MM.1S (cell line): ENCODE measurements around the gene USP31.
A peak's percentile ranks its signal among the peaks of the same experiment; 100 is the strongest.

Experiments used
- DNase-seq: peaks from one replicate; pipeline ENCODE4 v3.0.0-alpha.2; 2015
- H2AFZ ChIP-seq: fragments of 300-600 bp; sonication (generic); 2 replicates; pipeline ENCODE4 v1.6.0; 2016; ENCODE audit warnings: antibody characterized with exemption, low read length
- H3F3A ChIP-seq: fragments of 300-600 bp; sonication (generic); 2 replicates; pipeline ENCODE4 v1.6.1; 2016; ENCODE audit warnings: mild to moderate bottlenecking, antibody characterized with exemption, low read length, moderate library complexity, mixed read lengths; ENCODE audit not compliant: insufficient read depth
- H3K27ac ChIP-seq: fragments of 300-600 bp; sonication (generic); 2 replicates; pipeline ENCODE4 v1.5.1; 2016; ENCODE audit warnings: mild to moderate bottlenecking, low read length
- H3K27me3 ChIP-seq: fragments of 300-600 bp; sonication (generic); replicated peaks from 2 replicates; pipeline ENCODE4 v1.6.0; 2016; ENCODE audit warnings: low read length; ENCODE audit not compliant: insufficient read depth
- H3K36me3 ChIP-seq: fragments of 300-600 bp; sonication (generic); replicated peaks from 2 replicates; pipeline ENCODE4 v1.6.1; 2016; ENCODE audit warnings: mild to moderate bottlenecking, low read length, mixed read lengths; ENCODE audit not compliant: insufficient read depth
- H3K4me1 ChIP-seq: fragments of 300-600 bp; sonication (generic); 2 replicates; pipeline ENCODE4 v1.6.1; 2016; ENCODE audit warnings: low read length, mixed read lengths
- H3K4me2 ChIP-seq: fragments of 300-600 bp; sonication (generic); 2 replicates; pipeline ENCODE4 v1.6.0; 2016; ENCODE audit warnings: low read depth, low read length
- H3K4me3 ChIP-seq: fragments of 300-600 bp; sonication (generic); 2 replicates; pipeline ENCODE4 v1.5.1; 2016; ENCODE audit warnings: low read length, mixed read lengths
- H3K79me2 ChIP-seq: fragments of 300-600 bp; sonication (generic); 2 replicates; pipeline ENCODE4 v1.6.1; 2016; ENCODE audit warnings: mixed run types, low read length, mixed read lengths
- H3K9ac ChIP-seq: fragments of 300-600 bp; sonication (generic); 2 replicates; pipeline ENCODE4 v1.6.1; 2016; ENCODE audit warnings: low read length, mixed read lengths
- H3K9me2 ChIP-seq: fragments of 300-600 bp; sonication (generic); replicated peaks from 2 replicates; pipeline ENCODE4 v1.6.1; 2016; ENCODE audit warnings: mild to moderate bottlenecking, low read length, mixed read lengths; ENCODE audit not compliant: insufficient read depth
- H3K9me3 ChIP-seq: fragments of 300-600 bp; sonication (generic); replicated peaks from 2 replicates; pipeline ENCODE4 v1.6.1; 2016; ENCODE audit warnings: mild to moderate bottlenecking, low read length, mixed read lengths; ENCODE audit not compliant: insufficient read depth
- H4K20me1 ChIP-seq: fragments of 300-600 bp; sonication (generic); 2 replicates; pipeline ENCODE4 v1.6.1; 2016; ENCODE audit warnings: mild to moderate bottlenecking, low read length, moderate library complexity, mixed read lengths; ENCODE audit not compliant: insufficient read depth
- CTCF ChIP-seq: fragments of 300-600 bp; sonication (generic); IDR thresholded peaks from 2 replicates; pipeline ENCODE4 v1.5.1; 2016; ENCODE audit warnings: antibody characterized with exemption, low read length, mixed read lengths
- EZH2 ChIP-seq: fragments of 300-600 bp; sonication (generic); optimal IDR thresholded peaks from 2 replicates; pipeline ENCODE3; 2017; ENCODE audit warnings: low read depth, mild to moderate bottlenecking, antibody characterized with exemption, low read length, mixed read lengths
- EZH2phosphoT487 ChIP-seq: fragments of 300-600 bp; sonication (generic); IDR thresholded peaks from 2 replicates; pipeline ENCODE4 v1.6.1; 2018; ENCODE audit warnings: antibody characterized with exemption, low read length

The USP31 gene

GRCh38 chr16:23194497-23195221 lies 45.4 kb upstream of the USP31 start:
- Histone ChIP-seq H3K27ac (no peak overlapping the region), H2AFZ (no peak overlapping the region), H3F3A (no peaks in the 10 kb centered on the region), H3K9me2 (no peaks in the 10 kb centered on the region), H3K36me3 (no peaks in the 10 kb centered on the region), H3K9ac (no peak overlapping the region), H3K4me2 (peak overlapping the region; percentile 25; the same call in 1 of the 2 replicates), H3K4me1 (peaks cover 14% of the 10 kb centered on the region), H4K20me1 (no peaks in the 10 kb centered on the region), H3K27me3 (no peaks in the 10 kb centered on the region), H3K79me2 (no peaks in the 10 kb centered on the region), H3K4me3 (no peak overlapping the region), H3K9me3 (no peaks in the 10 kb centered on the region)
- TF ChIP-seq EZH2phosphoT487 (no peak), EZH2 (no peak), CTCF (no peak)
- no peak for DNase-seq

GRCh38 chr16:23188911-23189310 lies 39.7 kb upstream of the USP31 start:
- 0 out of 2 replicates have a peak, but pooled peaks cover 5% of the 10 kb centered on the region for H3K4me1 ChIP-seq
- no peaks in the 10 kb centered on the region for H3K9me2 ChIP-seq
- no peak for TF ChIP-seq EZH2phosphoT487
- TF ChIP-seq EZH2: no peak
- no peak overlapping the region for H3K27ac ChIP-seq
- no peaks in the 10 kb centered on the region for H3K27me3 ChIP-seq
- H3K4me2 ChIP-seq: no peak overlapping the region
- no peak overlapping the region for H3K9ac ChIP-seq
- H4K20me1 ChIP-seq: no peaks in the 10 kb centered on the region
- peaks cover 14% of the 10 kb centered on the region for H3K79me2 ChIP-seq
- no peak for DNase-seq
- no peak overlapping the region for H2AFZ ChIP-seq
- no peaks in the 10 kb centered on the region for H3K36me3 ChIP-seq
- H3F3A ChIP-seq: no peaks in the 10 kb centered on the region
- no peaks in the 10 kb centered on the region for H3K9me3 ChIP-seq
- H3K4me3 ChIP-seq: no peak overlapping the region

- Histone ChIP-seq H3K27me3 (no peaks in the 10 kb centered on the region), H3K79me2 (peaks cover 27% of the 10 kb centered on the region), H3K27ac (no peak overlapping the region), H3K4me2 (no peak overlapping the region), H3K9me3 (no peaks in the 10 kb centered on the region), H2AFZ (no peak overlapping the region), H3K36me3 (no peaks in the 10 kb centered on the region), H3F3A (no peaks in the 10 kb centered on the region), H3K4me1 (0 out of 2 replicates have a peak, but pooled peaks cover 5% of the 10 kb centered on the region), H3K9me2 (no peaks in the 10 kb centered on the region), H3K4me3 (no peak overlapping the region), H3K9ac (no peak overlapping the region), H4K20me1 (no peaks in the 10 kb centered on the region)
- no peak for TF ChIP-seq CTCF
- TF ChIP-seq EZH2phosphoT487: no peak
- TF ChIP-seq EZH2: no peak
- DNase-seq: no peak
Observed at GRCh38 chr16:23187341-23187740, 38.1 kb upstream of the USP31 start.

- no peak overlapping the region for H3K9ac ChIP-seq
- no peaks in the 10 kb centered on the region for H3K27me3 ChIP-seq
- H4K20me1 ChIP-seq: no peaks in the 10 kb centered on the region
- H3K27ac ChIP-seq: no peak overlapping the region
- TF ChIP-seq EZH2 (no peak), EZH2phosphoT487 (no peak), CTCF (no peak)
- H3K9me3 ChIP-seq: no peaks in the 10 kb centered on the region
- peaks cover 27% of the 10 kb centered on the region for H3K79me2 ChIP-seq
- peaks cover 8% of the 10 kb centered on the region; the same call in 1 of the 2 replicates for H3K4me1 ChIP-seq
- no peak overlapping the region for H3K4me3 ChIP-seq
- no peaks in the 10 kb centered on the region for H3K36me3 ChIP-seq
- DNase-seq: no peak
- no peak overlapping the region for H2AFZ ChIP-seq
- no peaks in the 10 kb centered on the region for H3F3A ChIP-seq
- no peak overlapping the region for H3K4me2 ChIP-seq
- H3K9me2 ChIP-seq: no peaks in the 10 kb centered on the region
Observed at GRCh38 chr16:23186171-23186570, 36.9 kb upstream of the USP31 start.
